Muscle of leg (tissue), 11 donors: ENCODE data around the gene STARD9. TPM values are rescaled to one million over a fixed set of nuclear protein-coding genes. Genes with fewer than 3 reads are reported as not detected.
"Not testable (repeated sequence)": the region's sequence is repeated elsewhere in the genome, so short reads cannot be mapped to it uniquely, and the experiment has no call there.

Experiments used
- DNase-seq: peaks from one replicate; pipeline ENCODE4 v3.0.0; 2013
- H3K27ac ChIP-seq: one replicate; pipeline ENCODE4 v1.5.1; 2013; ENCODE audit warnings: mild to moderate bottlenecking, low read length, control low read depth
- H3K27me3 ChIP-seq: one replicate; pipeline ENCODE4 v1.6.1; 2013; ENCODE audit warnings: low read length; ENCODE audit not compliant: control insufficient read depth, insufficient read depth
- H3K36me3 ChIP-seq: one replicate; pipeline ENCODE4 v1.6.1; 2013; ENCODE audit warnings: low read length; ENCODE audit not compliant: control insufficient read depth, insufficient read depth
- H3K4me1 ChIP-seq: one replicate; pipeline ENCODE4 v1.6.1; 2013; ENCODE audit warnings: low read length; ENCODE audit not compliant: control insufficient read depth, insufficient read depth
- H3K4me3 ChIP-seq: one replicate; pipeline ENCODE4 v1.5.1; 2013; ENCODE audit warnings: low read length, control low read depth
- H3K9me3 ChIP-seq: replicated peaks from 2 replicates; pipeline ENCODE4 v1.6.1; 2013; ENCODE audit warnings: low read depth, low read length; ENCODE audit not compliant: control insufficient read depth
- WGBS: methylation state at CpG from one replicate; pipeline ENCODE4 v1.1.5; 2013; ENCODE audit warnings: missing lambda C conversion rate; ENCODE audit not compliant: insufficient coverage; 5-methylcytosine and 5-hydroxymethylcytosine counted together
- polyA plus RNA-seq, 8 donors: library from polyadenylated mRNA; unstranded; fragments of 120-200 nt; gene quantifications; one replicate each; pipeline versions ENCODE4 v1.2.1 to v1.2.3, GENCODE V29; 2013; ENCODE audit warnings: inconsistent platforms in 1 of 8, low replicate concordance in 1 of 8; ENCODE audit not compliant: insufficient read length in 8 of 8, insufficient read depth in 1 of 8
- total RNA-seq: library from RNA; stranded (reverse); fragments of 120-200 nt; gene quantifications from one replicate; pipeline ENCODE4 v1.2.4, GENCODE V29; 2013

The STARD9 gene
- total and polyA plus RNA-seq, 9 donors, result 13.5 to 20.9 (median 16.8) TPM

DNA sequence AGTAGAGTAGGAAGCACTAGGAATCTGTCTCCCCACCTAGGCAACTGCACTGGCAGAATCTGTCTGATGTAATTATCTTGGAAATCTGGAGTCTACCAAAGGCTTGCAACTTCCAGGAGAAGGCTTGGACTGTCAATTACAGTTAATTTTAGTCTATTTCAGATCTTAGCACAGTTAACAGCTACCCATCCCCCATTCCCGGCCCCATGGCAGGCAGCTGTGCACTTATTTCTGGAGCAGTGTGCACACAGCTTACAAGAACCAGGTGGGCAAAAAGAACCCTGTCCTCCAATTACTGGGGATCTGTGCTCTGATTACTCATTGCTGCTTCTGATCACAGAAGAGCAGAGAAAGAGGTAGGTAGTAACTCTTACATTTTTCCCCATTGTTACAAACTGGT lies 173.9 kb downstream of the STARD9 start:
- Histone ChIP-seq H3K4me3 (no peak overlapping the region), H3K27ac (peak overlapping the region; percentile 18), H3K27me3 (no peaks in the 10 kb centered on the region), H3K36me3 (peaks cover 21% of the 10 kb centered on the region), H3K9me3 (peaks cover 2% of the 10 kb centered on the region), H3K4me1 (peaks cover 2% of the 10 kb centered on the region)
- no CpG with 5 or more reads among the region's 1 CpG for WGBS
- DNase-seq, result no peak

GRCh38 chr15:42750306-42750705 lies 174.9 kb downstream of the STARD9 start:
- no peak overlapping the region for H3K4me3 ChIP-seq
- H3K27me3 ChIP-seq, result no peaks in the 10 kb centered on the region
- no CpG with 5 or more reads among the region's 2 CpGs for WGBS
- peaks cover 21% of the 10 kb centered on the region for H3K36me3 ChIP-seq
- H3K4me1 ChIP-seq, result peaks cover 2% of the 10 kb centered on the region
- H3K27ac ChIP-seq, result no peak overlapping the region
- H3K9me3 ChIP-seq, result peaks cover 2% of the 10 kb centered on the region
- no peak for DNase-seq

DNA sequence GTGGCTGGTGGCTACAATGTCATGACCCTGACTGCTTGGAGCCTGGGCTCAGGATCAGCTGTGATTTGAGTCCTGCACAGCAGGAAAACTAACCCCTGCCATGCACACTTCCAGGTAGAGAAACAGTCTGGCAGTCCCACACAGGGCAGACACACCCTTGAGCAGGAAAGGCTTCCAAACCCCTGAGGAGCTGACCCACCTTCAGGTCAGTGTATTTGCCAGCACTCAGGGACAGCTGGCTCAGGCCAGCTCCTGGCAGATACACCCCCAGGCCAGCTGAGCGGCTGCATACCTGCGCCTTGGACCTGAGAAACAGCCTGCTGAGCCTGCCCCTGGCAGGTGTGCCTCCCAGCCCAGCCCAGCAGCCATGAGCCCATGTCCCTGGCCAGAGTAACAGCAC lies 183.7 kb downstream of the STARD9 start:
- H3K4me1 ChIP-seq, result peaks cover 7% of the 10 kb centered on the region
- H3K27ac ChIP-seq, result no peak overlapping the region
- no peak for DNase-seq
- no peaks in the 10 kb centered on the region for H3K36me3 ChIP-seq
- peaks cover 6% of the 10 kb centered on the region for H3K9me3 ChIP-seq
- H3K4me3 ChIP-seq, result no peak overlapping the region
- WGBS, result 83% methylated on average over 2 of the region's 2 CpGs
- no peaks in the 10 kb centered on the region for H3K27me3 ChIP-seq

- Histone ChIP-seq H3K4me1 (peaks cover 7% of the 10 kb centered on the region), H3K4me3 (no peak overlapping the region), H3K9me3 (peaks cover 6% of the 10 kb centered on the region), H3K27me3 (no peaks in the 10 kb centered on the region), H3K27ac (no peak overlapping the region), H3K36me3 (no peaks in the 10 kb centered on the region)
- DNase-seq, result no peak
- WGBS, result no CpG with 5 or more reads among the region's 1 CpG
Observed at GRCh38 chr15:42760759-42761158, 185.4 kb downstream of the STARD9 start.

- DNase-seq, H3K9me3 ChIP-seq, H3K36me3 ChIP-seq, H3K4me1 ChIP-seq, H3K27ac ChIP-seq, H3K4me3 ChIP-seq, H3K27me3 ChIP-seq: not testable (repeated sequence)
- no CpG with 5 or more reads among the region's 2 CpGs for WGBS
Observed at GRCh38 chr15:42761813-42762212, 186.4 kb downstream of the STARD9 start.

DNA sequence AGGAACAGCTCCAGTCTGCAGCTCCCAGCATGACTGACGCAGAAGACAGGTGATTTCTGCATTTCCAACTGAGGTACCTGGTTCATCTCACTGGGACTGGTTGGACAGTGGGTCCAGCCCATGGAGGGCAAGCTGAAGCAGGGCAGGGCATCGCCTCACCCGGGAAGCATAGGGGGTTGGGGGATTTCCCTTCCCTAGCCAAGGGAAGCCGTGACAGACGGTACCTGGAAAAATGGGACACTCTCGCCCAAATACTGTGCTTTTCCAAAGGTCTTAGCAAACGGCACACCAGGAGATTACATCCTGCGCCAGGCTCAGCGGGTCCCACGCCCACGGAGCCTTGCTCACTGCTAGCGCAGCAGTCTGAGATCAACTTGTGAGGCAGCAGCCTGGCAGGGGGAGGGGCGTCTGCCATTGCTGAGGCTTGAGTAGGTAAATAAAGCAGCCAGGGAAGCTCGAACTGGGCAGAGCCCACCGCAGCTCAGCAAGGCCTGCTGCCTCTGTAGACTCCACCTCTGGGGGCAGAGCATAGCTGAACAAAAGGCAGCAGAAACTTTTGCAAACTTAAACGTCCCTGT lies 188.8 kb downstream of the STARD9 start:
- not testable (repeated sequence) for H3K9me3 ChIP-seq, H3K4me3 ChIP-seq, H3K36me3 ChIP-seq, DNase-seq, H3K27ac ChIP-seq, H3K4me1 ChIP-seq, H3K27me3 ChIP-seq
- WGBS, result 79% methylated on average over 12 of the region's 16 CpGs

GRCh38 chr15:42766109-42766508 lies 190.7 kb downstream of the STARD9 start:
- not testable (repeated sequence) for H3K4me1 ChIP-seq, H3K36me3 ChIP-seq, H3K4me3 ChIP-seq, DNase-seq, H3K27ac ChIP-seq, H3K9me3 ChIP-seq, H3K27me3 ChIP-seq
- WGBS, result no CpG with 5 or more reads among the region's 4 CpGs

Other genes with a start within 250 kb of the STARD9 start
- gene CAPN3, start 216.1 kb upstream of the STARD9 start, total RNA-seq, result 207 TPM
- 100 to 1,000 TPM; 186 to 453 (median 378) TPM for gene CAPN3, start 216.1 kb upstream of the STARD9 start, polyA plus RNA-seq
- gene ZNF106, start 84.5 kb upstream of the STARD9 start, total RNA-seq, result 303 TPM
- gene ZNF106, start 84.5 kb upstream of the STARD9 start, polyA plus RNA-seq, result 100 to 1,000 TPM; 148 to 308 (median 229) TPM
- 28.1 TPM for gene SNAP23, start 80.0 kb upstream of the STARD9 start, total RNA-seq
- gene SNAP23, start 80.0 kb upstream of the STARD9 start, polyA plus RNA-seq, result 10 to 100 TPM; 50.9 to 68.5 (median 55.5) TPM
- gene LRRC57, start 26.8 kb upstream of the STARD9 start, total RNA-seq, result 17.7 TPM
- gene LRRC57, start 26.8 kb upstream of the STARD9 start, polyA plus RNA-seq, result 10 to 100 TPM; 12.7 to 17.9 (median 14.0) TPM
- gene HAUS2, start 26.8 kb upstream of the STARD9 start, total RNA-seq, result 20.1 TPM
- gene HAUS2, start 26.8 kb upstream of the STARD9 start, polyA plus RNA-seq, result 10 to 100 TPM; 12.1 to 19.7 (median 15.3) TPM
- 16.7 TPM for gene CDAN1, start 161.5 kb downstream of the STARD9 start, total RNA-seq
- gene CDAN1, start 161.5 kb downstream of the STARD9 start, polyA plus RNA-seq, result 10 to 100 TPM; 12.4 to 20.4 (median 16.5) TPM